ENCODE data around the gene USP15.
"Not testable (repeated sequence)": the region's sequence is repeated elsewhere in the genome, so short reads cannot be mapped to it uniquely, and the experiment has no call there.

USP15 gene

GRCh38 chr12:62363506-62363905 lies 103.3 kb downstream of the USP15 start:
- no peak for TF ChIP-seq EZH2phosphoT487 (IDR thresholded peaks at IDR 0.05; ENCODE audit: low read length)
- TF ChIP-seq CTCF (IDR thresholded peaks at IDR 0.05; ENCODE audit: low read length) = no peak
- TF ChIP-seq EZH2 (optimal IDR thresholded peaks at IDR 0.05; ENCODE audit: low read depth, low read length) = no peak
- H3K4me3 ChIP-seq (ENCODE audit: low read length) = no peak overlapping the region
- H3K27me3 ChIP-seq (replicated peaks; ENCODE audit: insufficient read depth, low read length) = no peaks in the 10 kb centered on the region
- peaks cover 15% of the 10 kb centered on the region for H3K79me2 ChIP-seq (ENCODE audit: low read length)
- no peak overlapping the region for H3K9ac ChIP-seq (ENCODE audit: low read length)
- no peak for DNase-seq
- no peak overlapping the region for H2AFZ ChIP-seq (ENCODE audit: low read length)
- no peaks in the 10 kb centered on the region for H3K9me2 ChIP-seq (replicated peaks; ENCODE audit: insufficient read depth, low read length)
- no peaks in the 10 kb centered on the region for H3K9me3 ChIP-seq (replicated peaks; ENCODE audit: insufficient read depth, low read length)
- H3K4me2 ChIP-seq (ENCODE audit: low read depth, low read length) = no peak overlapping the region
- no peaks in the 10 kb centered on the region for H4K20me1 ChIP-seq (ENCODE audit: insufficient read depth, low read length)
- H3K36me3 ChIP-seq (replicated peaks; ENCODE audit: insufficient read depth, low read length) = no peaks in the 10 kb centered on the region; the same call in 1 of the 2 replicates
- H3K4me1 ChIP-seq (ENCODE audit: low read length) = no peaks in the 10 kb centered on the region
- H3K27ac ChIP-seq (ENCODE audit: low read length) = no peak overlapping the region
- H3F3A ChIP-seq (ENCODE audit: insufficient read depth, low read length) = no peaks in the 10 kb centered on the region

- not testable (repeated sequence) for H3K4me3 ChIP-seq (ENCODE audit: low read length); H3K27me3 ChIP-seq (replicated peaks; ENCODE audit: insufficient read depth, low read length); H3F3A ChIP-seq (ENCODE audit: insufficient read depth, low read length); H4K20me1 ChIP-seq (ENCODE audit: insufficient read depth, low read length); H2AFZ ChIP-seq (ENCODE audit: low read length); H3K4me1 ChIP-seq (ENCODE audit: low read length); DNase-seq; H3K36me3 ChIP-seq (replicated peaks; ENCODE audit: insufficient read depth, low read length); H3K9ac ChIP-seq (ENCODE audit: low read length); H3K27ac ChIP-seq (ENCODE audit: low read length); H3K9me3 ChIP-seq (replicated peaks; ENCODE audit: insufficient read depth, low read length); H3K9me2 ChIP-seq (replicated peaks; ENCODE audit: insufficient read depth, low read length); H3K4me2 ChIP-seq (ENCODE audit: low read depth, low read length)
- H3K79me2 ChIP-seq (ENCODE audit: low read length) = peaks cover 15% of the 10 kb centered on the region
Measured at GRCh38 chr12:62364697-62365096, 104.5 kb downstream of the USP15 start.

- not testable (repeated sequence) for H3K36me3 ChIP-seq (replicated peaks; ENCODE audit: insufficient read depth, low read length); DNase-seq; H3K9ac ChIP-seq (ENCODE audit: low read length); H3K9me2 ChIP-seq (replicated peaks; ENCODE audit: insufficient read depth, low read length); H3K27me3 ChIP-seq (replicated peaks; ENCODE audit: insufficient read depth, low read length); H3K4me3 ChIP-seq (ENCODE audit: low read length); H3K27ac ChIP-seq (ENCODE audit: low read length); H2AFZ ChIP-seq (ENCODE audit: low read length); H3K4me2 ChIP-seq (ENCODE audit: low read depth, low read length); H3K4me1 ChIP-seq (ENCODE audit: low read length); H3K9me3 ChIP-seq (replicated peaks; ENCODE audit: insufficient read depth, low read length); H4K20me1 ChIP-seq (ENCODE audit: insufficient read depth, low read length); H3F3A ChIP-seq (ENCODE audit: insufficient read depth, low read length)
- H3K79me2 ChIP-seq (ENCODE audit: low read length) = peaks cover 19% of the 10 kb centered on the region
Measured at GRCh38 chr12:62365846-62366245, 105.6 kb downstream of the USP15 start.

GRCh38 chr12:62368430-62369223 lies 108.4 kb downstream of the USP15 start:
- DNase-seq; H3K9me2 ChIP-seq (replicated peaks; ENCODE audit: insufficient read depth, low read length); H3K4me2 ChIP-seq (ENCODE audit: low read depth, low read length); H3K9me3 ChIP-seq (replicated peaks; ENCODE audit: insufficient read depth, low read length); H3K9ac ChIP-seq (ENCODE audit: low read length); H3K27me3 ChIP-seq (replicated peaks; ENCODE audit: insufficient read depth, low read length); H2AFZ ChIP-seq (ENCODE audit: low read length); H3K27ac ChIP-seq (ENCODE audit: low read length); H3F3A ChIP-seq (ENCODE audit: insufficient read depth, low read length); H4K20me1 ChIP-seq (ENCODE audit: insufficient read depth, low read length); H3K4me1 ChIP-seq (ENCODE audit: low read length); H3K4me3 ChIP-seq (ENCODE audit: low read length); H3K36me3 ChIP-seq (replicated peaks; ENCODE audit: insufficient read depth, low read length); H3K79me2 ChIP-seq (ENCODE audit: low read length): not testable (repeated sequence)

GRCh38 chr12:62370189-62370588 lies 110.0 kb downstream of the USP15 start:
- Histone ChIP-seq H3K9ac (ENCODE audit: low read length) (no peak overlapping the region), H3F3A (ENCODE audit: insufficient read depth, low read length) (no peaks in the 10 kb centered on the region), H3K27ac (ENCODE audit: low read length) (no peak overlapping the region), H3K36me3 (replicated peaks; ENCODE audit: insufficient read depth, low read length) (no peaks in the 10 kb centered on the region), H3K4me3 (ENCODE audit: low read length) (no peak overlapping the region), H3K9me2 (replicated peaks; ENCODE audit: insufficient read depth, low read length) (no peaks in the 10 kb centered on the region), H3K79me2 (ENCODE audit: low read length) (peaks cover 8% of the 10 kb centered on the region), H2AFZ (ENCODE audit: low read length) (no peak overlapping the region), H3K4me2 (ENCODE audit: low read depth, low read length) (no peak overlapping the region), H3K9me3 (replicated peaks; ENCODE audit: insufficient read depth, low read length) (no peaks in the 10 kb centered on the region), H3K4me1 (ENCODE audit: low read length) (no peaks in the 10 kb centered on the region; the same call in 1 of the 2 replicates), H4K20me1 (ENCODE audit: insufficient read depth, low read length) (no peaks in the 10 kb centered on the region), H3K27me3 (replicated peaks; ENCODE audit: insufficient read depth, low read length) (no peaks in the 10 kb centered on the region)
- DNase-seq = no peak
- TF ChIP-seq EZH2 (optimal IDR thresholded peaks at IDR 0.05; ENCODE audit: low read depth, low read length) = no peak
- no peak for TF ChIP-seq EZH2phosphoT487 (IDR thresholded peaks at IDR 0.05; ENCODE audit: low read length)
- no peak for TF ChIP-seq CTCF (IDR thresholded peaks at IDR 0.05; ENCODE audit: low read length)

Measured in MM.1S (cell line).